ENCODE measurements around the gene SERINC4. TPM values are rescaled to one million over a fixed set of nuclear protein-coding genes. Genes with fewer than 3 reads are reported as not detected.

SERINC4 gene
- polyA plus RNA-seq, 1 donor (not counting 4 experiments of a cell fraction or from before 2014, with no cell fraction given), result 0.05 TPM

- TF ChIP-seq EZH2 (IDR thresholded peaks at IDR 0.05; ENCODE audit: low read length) (no peak), CTCF (optimal IDR thresholded peaks at IDR 0.05 in 1 of 3, IDR thresholded peaks at IDR 0.05 in 1 of 3, conservative IDR thresholded peaks at IDR 0.05 in 1 of 3; ENCODE audit: extremely low read depth in 1 of 3, insufficient read depth in 2 of 3, low read length in 3 of 3) (no peak)
- H3K4me2 ChIP-seq (ENCODE audit: control insufficient read depth, extremely low read depth, insufficient read depth, low read depth, low read length), result no peak overlapping the region
These were observed 27.4 kb downstream of the SERINC4 start for GRCh38 chr15:43772624-43773023.

GRCh38 chr15:43771816-43772215 is 28.2 kb downstream of the SERINC4 start:
- no peak overlapping the region for H3K9ac ChIP-seq (ENCODE audit: control insufficient read depth, extremely low read depth, insufficient read depth, low read length)
- H3K4me2 ChIP-seq (ENCODE audit: control insufficient read depth, extremely low read depth, insufficient read depth, low read depth, low read length), result no peak overlapping the region
- peaks cover 25 to 45% of the 10 kb centered on the region in 2 experiments for H3K36me3 ChIP-seq (ENCODE audit: control insufficient read depth in 2 of 2, extremely low read depth in 1 of 2, insufficient read depth in 2 of 2, low read length in 2 of 2)
- H4K20me1 ChIP-seq (ENCODE audit: control insufficient read depth, extremely low read depth, insufficient read depth, low read length), result no peaks in the 10 kb centered on the region
- TF ChIP-seq EZH2 (IDR thresholded peaks at IDR 0.05; ENCODE audit: low read length) (no peak), CTCF (optimal IDR thresholded peaks at IDR 0.05 in 1 of 3, IDR thresholded peaks at IDR 0.05 in 1 of 3, conservative IDR thresholded peaks at IDR 0.05 in 1 of 3; ENCODE audit: extremely low read depth in 1 of 3, insufficient read depth in 2 of 3, low read length in 3 of 3) (no peak)
- H3K9me3 ChIP-seq (ENCODE audit: control insufficient read depth, low read depth, low read length), result no peaks in the 10 kb centered on the region
- FAIRE-seq (no peak), DNase-seq (ENCODE audit: low read depth, low spot score) (no peak)
- no peak overlapping the region for H2AFZ ChIP-seq (ENCODE audit: control insufficient read depth, low read length)
- H3K79me2 ChIP-seq (ENCODE audit: control insufficient read depth, insufficient read depth, low read length), result no peaks in the 10 kb centered on the region
- dilution Hi-C loops (cut with MboI; ENCODE audit: extremely low pct_ligation_motif_present, low sequenced_read_pairs), result no loop called here
- H3K27me3 ChIP-seq (ENCODE audit: control insufficient read depth, extremely low read depth, insufficient read depth, low read length), result no peaks in the 10 kb centered on the region
- no peak overlapping the region for H3K4me3 ChIP-seq (ENCODE audit: control insufficient read depth in 2 of 3, extremely low read depth in 1 of 3, insufficient read depth in 2 of 3, low read depth in 1 of 3, low read length in 3 of 3)
- H3K9me1 ChIP-seq (ENCODE audit: control insufficient read depth, extremely low read depth, insufficient read depth, low read length), result no peaks in the 10 kb centered on the region
- peaks cover 16% of the 10 kb centered on the region for H3K4me1 ChIP-seq (ENCODE audit: control insufficient read depth, extremely low read depth, insufficient read depth, low read length)
- H3K27ac ChIP-seq (ENCODE audit: control insufficient read depth, insufficient read depth, low read length), result no peak overlapping the region

More at GRCh38 chr15:43772624-43773023, 27.4 kb downstream of the SERINC4 start:
- no peaks in the 10 kb centered on the region for H4K20me1 ChIP-seq (ENCODE audit: control insufficient read depth, extremely low read depth, insufficient read depth, low read length)
- dilution Hi-C loops (cut with MboI; ENCODE audit: extremely low pct_ligation_motif_present, low sequenced_read_pairs), result no loop called here
- no peak overlapping the region for H3K27ac ChIP-seq (ENCODE audit: control insufficient read depth, insufficient read depth, low read length)
- no peaks in the 10 kb centered on the region for H3K9me3 ChIP-seq (ENCODE audit: control insufficient read depth, low read depth, low read length)
- H3K4me3 ChIP-seq (ENCODE audit: control insufficient read depth in 2 of 3, extremely low read depth in 1 of 3, insufficient read depth in 2 of 3, low read depth in 1 of 3, low read length in 3 of 3), result no peak overlapping the region
- H3K36me3 ChIP-seq (ENCODE audit: control insufficient read depth in 2 of 2, extremely low read depth in 1 of 2, insufficient read depth in 2 of 2, low read length in 2 of 2), result peaks cover 23 to 43% of the 10 kb centered on the region in 2 experiments
- H3K4me1 ChIP-seq (ENCODE audit: control insufficient read depth, extremely low read depth, insufficient read depth, low read length), result peaks cover 18% of the 10 kb centered on the region
- H3K9me1 ChIP-seq (ENCODE audit: control insufficient read depth, extremely low read depth, insufficient read depth, low read length), result no peaks in the 10 kb centered on the region
- FAIRE-seq (no peak), DNase-seq (ENCODE audit: low read depth, low spot score) (no peak)
- H2AFZ ChIP-seq (ENCODE audit: control insufficient read depth, low read length), result no peak overlapping the region
- H3K79me2 ChIP-seq (ENCODE audit: control insufficient read depth, insufficient read depth, low read length), result no peaks in the 10 kb centered on the region
- no peak overlapping the region for H3K9ac ChIP-seq (ENCODE audit: control insufficient read depth, extremely low read depth, insufficient read depth, low read length)
- no peaks in the 10 kb centered on the region for H3K27me3 ChIP-seq (ENCODE audit: control insufficient read depth, extremely low read depth, insufficient read depth, low read length)

Data from keratinocyte (primary cell).